Activated B cell treated with CpG ODN at 0.5 μM for 24 hours (primary cell): ENCODE data around the gene ZSCAN16. TPM values are rescaled to one million over a fixed set of nuclear protein-coding genes. Genes with fewer than 3 reads are reported as not detected.
"Not testable (repeated sequence)": the region's sequence is repeated elsewhere in the genome, so short reads cannot be mapped to it uniquely, and the experiment has no call there.

ENCODE experiments used
- ATAC-seq: fragments of 200-7000 bp; cut with Tn5 transposase; one replicate; pipeline ENCODE4 v1.10.0; 2021; ENCODE audit warnings: low read depth, mild to moderate bottlenecking, moderate library complexity
- CTCF ChIA-PET: fragments of 350-600 bp; sonication (Branson Sonifier 250); formaldehyde crosslinking; loops from one replicate; lab custom pipeline; 2021; ENCODE audit warnings: antibody characterized with exemption; lab: Charles Lee
- POLR2A ChIA-PET: fragments of 350-600 bp; sonication (Branson Sonifier 250); formaldehyde crosslinking; loops from one replicate; lab custom pipeline; 2021; ENCODE audit warnings: antibody characterized with exemption; lab: Charles Lee
- DNase-seq: peaks from one replicate; pipeline ENCODE4 v3.0.0; 2022
- H3K27ac Mint-ChIP-seq: one replicate; pipeline ENCODE4 v1.8.0; 2020; ENCODE audit warnings: mixed read lengths
- H3K27me3 Mint-ChIP-seq: one replicate; pipeline ENCODE4 v1.8.0; 2021; ENCODE audit warnings: mixed read lengths
- H3K36me3 Mint-ChIP-seq: one replicate; pipeline ENCODE4 v1.8.0; 2021; ENCODE audit warnings: low read depth, mixed read lengths
- H3K4me1 Mint-ChIP-seq: one replicate; pipeline ENCODE4 v1.8.0; 2021; ENCODE audit warnings: mixed read lengths
- H3K4me3 Mint-ChIP-seq: one replicate; pipeline ENCODE4 v1.8.0; 2020; ENCODE audit warnings: mild to moderate bottlenecking, mixed read lengths
- H3K9me3 Mint-ChIP-seq: one replicate; pipeline ENCODE4 v1.8.0; 2020; ENCODE audit warnings: mixed read lengths
- CTCF ChIP-seq: fragments of 200-600 bp; IDR thresholded peaks from one replicate; pipeline ENCODE4 v1.8.0; 2022; ENCODE audit warnings: antibody characterized with exemption, mild to moderate bottlenecking
- intact Hi-C: fragments of 100-400 bp; cut with micrococcal nuclease; formaldehyde crosslinking; loops from one replicate; pipeline ENCODE4 v1.15.1; 2024
- total RNA-seq: library from RNA; stranded (reverse); gene quantifications from 2 replicates; pipeline ENCODE4 v1.2.3, GENCODE V29; 2022

The ZSCAN16 gene
- total RNA-seq, 1 donor from 2014 or later: 12.6 TPM

GRCh38 chr6:28081486-28081751, 43.0 kb upstream of the ZSCAN16 start:
- intact Hi-C loops: loop anchor here (1.0 to 10.0 kb wide), 18 partner anchors 23 to 1887 kb away; partner anchors contain the start of genes ZSCAN12, ZSCAN16, ZSCAN26 and ZSCAN9
- H3K4me3 Mint-ChIP-seq: peak overlapping the region; percentile 98
- TF ChIP-seq CTCF: no peak
- ATAC-seq: peak; percentile 68
- ChIA-PET CTCF (interaction anchor here (0.9 kb wide), 1 partner anchor 23 kb away, joined by 3 read pairs; no protein-coding TSS in a partner anchor), POLR2A (interaction anchor here (0.6 to 3.5 kb wide), 7 partner anchors 23 to 904 kb away, joined by 3 to 28 read pairs (median 9); partner anchors contain the start of gene ZKSCAN8)
- no peaks in the 10 kb centered on the region for H3K27me3 Mint-ChIP-seq
- H3K9me3 Mint-ChIP-seq: peaks cover 6% of the 10 kb centered on the region
- peaks cover 52% of the 10 kb centered on the region for H3K4me1 Mint-ChIP-seq
- peak overlapping the region; percentile 97 for H3K27ac Mint-ChIP-seq
- no peak for DNase-seq
- peaks cover 56% of the 10 kb centered on the region for H3K36me3 Mint-ChIP-seq

- peak overlapping the region; percentile 32 for H3K27ac Mint-ChIP-seq
- H3K4me1 Mint-ChIP-seq: peaks cover 52% of the 10 kb centered on the region
Observed at GRCh38 chr6:28082939-28083338, 41.5 kb upstream of the ZSCAN16 start.

GRCh38 chr6:28089054-28089453, 35.4 kb upstream of the ZSCAN16 start:
- no peaks in the 10 kb centered on the region for H3K27me3 Mint-ChIP-seq
- TF ChIP-seq CTCF: no peak
- ChIA-PET CTCF (no interaction called here), POLR2A (interaction anchor here (0.5 to 1.5 kb wide), 2 partner anchors 9 to 15 kb away, joined by 3 to 5 read pairs; partner anchors contain the start of gene ZNF165)
- ATAC-seq: no peak
- intact Hi-C loops: loop anchor here (10.0 kb wide), 2 partner anchors 334 to 1894 kb away; a partner anchor contains a TSS
- H3K4me1 Mint-ChIP-seq: peaks cover 3% of the 10 kb centered on the region
- peaks cover 68% of the 10 kb centered on the region for H3K36me3 Mint-ChIP-seq
- H3K9me3 Mint-ChIP-seq: peaks cover 31% of the 10 kb centered on the region
- H3K4me3 Mint-ChIP-seq: no peak overlapping the region
- no peak for DNase-seq
- H3K27ac Mint-ChIP-seq: no peak overlapping the region

More at GRCh38 chr6:28082939-28083338, 41.5 kb upstream of the ZSCAN16 start:
- H3K36me3 Mint-ChIP-seq: peaks cover 71% of the 10 kb centered on the region
- intact Hi-C loops: loop anchor here (5.0 to 10.0 kb wide), 7 partner anchors 184 to 1888 kb away; partner anchors contain the start of gene ZSCAN26
- CTCF ChIA-PET: no interaction called here
- H3K9me3 Mint-ChIP-seq: peaks cover 11% of the 10 kb centered on the region
- POLR2A ChIA-PET: no interaction called here
- TF ChIP-seq CTCF: no peak
- DNase-seq: no peak
- H3K27me3 Mint-ChIP-seq: no peaks in the 10 kb centered on the region
- no peak for ATAC-seq
- no peak overlapping the region for H3K4me3 Mint-ChIP-seq

GRCh38 chr6:28090917-28091586, 33.4 kb upstream of the ZSCAN16 start:
- Mint-ChIP-seq H3K9me3 (peaks cover 31% of the 10 kb centered on the region), H3K4me1 (peaks cover 3% of the 10 kb centered on the region), H3K36me3 (peaks cover 51% of the 10 kb centered on the region), H3K4me3 (peak overlapping the region; percentile 33), H3K27ac (no peak overlapping the region), H3K27me3 (no peaks in the 10 kb centered on the region)
- no peak for TF ChIP-seq CTCF
- DNase-seq (no peak), ATAC-seq (no peak)
- ChIA-PET CTCF (no interaction called here), POLR2A (no interaction called here)
- intact Hi-C loops: no loop called here

- POLR2A ChIA-PET, intact Hi-C loops, H3K27me3 Mint-ChIP-seq, H3K9me3 Mint-ChIP-seq, DNase-seq, CTCF ChIA-PET, H3K4me3 Mint-ChIP-seq, H3K36me3 Mint-ChIP-seq, H3K27ac Mint-ChIP-seq, ATAC-seq: not testable (repeated sequence)
- H3K4me1 Mint-ChIP-seq: peaks cover 10% of the 10 kb centered on the region
Observed at GRCh38 chr6:28102222-28102621, 22.2 kb upstream of the ZSCAN16 start.

- intact Hi-C loops, H3K36me3 Mint-ChIP-seq, DNase-seq, CTCF ChIA-PET, ATAC-seq, H3K27ac Mint-ChIP-seq, H3K9me3 Mint-ChIP-seq, H3K27me3 Mint-ChIP-seq, POLR2A ChIA-PET: not testable (repeated sequence)
- peaks cover 10% of the 10 kb centered on the region for H3K4me1 Mint-ChIP-seq
- peak overlapping the region; percentile 44 for H3K4me3 Mint-ChIP-seq
Observed at GRCh38 chr6:28102699-28103098, 21.7 kb upstream of the ZSCAN16 start.
